GM10847 (cell line): ENCODE measurements around the gene BZW1.

Source experiments
- POLR2A ChIP-seq: IDR thresholded peaks from 2 replicates; pipeline ENCODE4 v1.6.1; 2011; ENCODE audit not compliant: insufficient read length; ENCODE audit errors: extremely low read depth

Gene BZW1

DNA sequence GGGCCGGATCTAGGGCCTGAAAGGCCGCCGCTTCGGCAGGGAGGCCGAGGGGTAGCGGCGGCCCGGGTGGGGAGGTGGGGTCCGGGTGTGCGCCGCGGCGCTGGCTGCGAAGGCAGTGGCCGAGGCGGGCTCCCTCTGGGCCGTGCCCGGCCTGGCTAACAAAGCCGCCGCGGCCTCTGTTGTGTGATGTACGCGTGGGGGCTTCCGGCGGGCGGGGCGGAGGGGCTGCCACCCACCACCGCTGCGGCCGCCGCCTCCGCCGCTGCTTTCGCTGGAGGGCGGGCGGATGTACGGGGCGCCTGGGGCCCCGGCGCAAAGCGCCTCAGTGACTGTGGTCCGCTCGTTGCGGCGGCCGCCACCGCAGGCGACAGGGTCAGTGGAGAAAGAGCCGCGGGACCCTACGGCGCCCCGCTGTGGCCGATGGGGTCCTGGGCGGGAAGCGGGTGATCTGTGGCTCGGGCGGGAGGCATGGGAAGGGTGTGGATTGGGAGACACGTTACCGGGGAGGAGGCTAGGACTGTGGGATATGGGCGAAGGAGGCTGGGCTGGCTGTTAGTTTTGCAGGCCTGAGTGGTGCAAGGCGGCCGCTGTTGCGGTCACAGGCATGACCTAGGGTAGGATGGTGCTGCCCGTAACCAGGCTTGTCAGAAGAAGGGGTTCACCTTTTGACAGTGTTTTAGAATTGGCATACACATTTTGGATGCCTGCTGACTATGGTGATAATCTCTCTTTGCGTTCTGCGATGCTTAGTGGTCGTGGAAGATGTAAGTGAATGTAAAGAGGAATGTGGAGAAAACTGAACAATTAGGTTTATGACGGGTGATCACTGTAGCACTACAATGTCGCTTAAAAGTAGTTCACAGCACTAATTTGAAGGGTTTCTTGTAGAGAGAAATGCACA lies 662 bp downstream of the BZW1 start:
- no peak for TF ChIP-seq POLR2A

- no peak for TF ChIP-seq POLR2A
These were observed 2.6 kb downstream of the BZW1 start for GRCh38 chr2:200814276-200814815.

DNA sequence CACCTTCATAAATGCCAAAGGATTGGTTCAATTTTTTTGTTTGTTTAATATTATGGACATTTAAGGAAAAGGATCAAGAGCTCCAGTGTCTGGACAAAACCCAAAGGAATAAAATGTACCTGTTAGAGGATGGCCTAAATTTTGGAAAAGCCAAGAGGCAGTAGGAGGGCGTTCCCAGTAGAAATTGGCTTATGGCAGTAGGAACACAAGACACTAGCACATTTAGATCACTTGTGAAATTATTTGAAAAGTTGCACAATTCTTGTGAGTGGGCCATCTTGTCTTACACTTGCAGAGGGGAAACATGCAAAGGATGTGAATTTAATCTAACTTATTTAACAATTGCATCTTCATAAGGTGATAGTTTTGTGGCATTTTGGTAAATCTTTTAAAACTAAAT lies 3.2 kb downstream of the BZW1 start:
- no peak for TF ChIP-seq POLR2A

- TF ChIP-seq POLR2A: no peak
These were observed 9.0 kb downstream of the BZW1 start for GRCh38 chr2:200820573-200821234.

GRCh38 chr2:200821686-200822245 lies 10.1 kb downstream of the BZW1 start:
- TF ChIP-seq POLR2A: no peak

DNA sequence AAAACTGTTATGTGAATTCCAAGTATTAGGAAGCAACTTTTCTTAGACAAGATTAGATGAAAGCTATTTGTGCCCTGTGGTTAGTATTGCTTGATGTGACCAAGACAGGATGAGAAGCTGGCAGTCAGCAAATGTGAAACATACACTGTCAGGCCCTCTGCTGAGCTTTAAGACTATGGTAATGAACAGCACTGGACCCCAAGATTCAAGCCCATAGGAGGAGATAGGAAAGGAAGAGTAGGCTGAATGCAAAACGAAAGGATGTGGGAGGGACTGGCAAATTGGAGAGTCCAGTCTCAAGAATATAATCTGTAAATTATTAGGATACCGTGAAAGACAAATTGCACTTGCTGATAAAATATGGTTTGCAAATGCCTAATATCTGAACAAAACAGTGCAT lies 16.4 kb downstream of the BZW1 start:
- no peak for TF ChIP-seq POLR2A

DNA sequence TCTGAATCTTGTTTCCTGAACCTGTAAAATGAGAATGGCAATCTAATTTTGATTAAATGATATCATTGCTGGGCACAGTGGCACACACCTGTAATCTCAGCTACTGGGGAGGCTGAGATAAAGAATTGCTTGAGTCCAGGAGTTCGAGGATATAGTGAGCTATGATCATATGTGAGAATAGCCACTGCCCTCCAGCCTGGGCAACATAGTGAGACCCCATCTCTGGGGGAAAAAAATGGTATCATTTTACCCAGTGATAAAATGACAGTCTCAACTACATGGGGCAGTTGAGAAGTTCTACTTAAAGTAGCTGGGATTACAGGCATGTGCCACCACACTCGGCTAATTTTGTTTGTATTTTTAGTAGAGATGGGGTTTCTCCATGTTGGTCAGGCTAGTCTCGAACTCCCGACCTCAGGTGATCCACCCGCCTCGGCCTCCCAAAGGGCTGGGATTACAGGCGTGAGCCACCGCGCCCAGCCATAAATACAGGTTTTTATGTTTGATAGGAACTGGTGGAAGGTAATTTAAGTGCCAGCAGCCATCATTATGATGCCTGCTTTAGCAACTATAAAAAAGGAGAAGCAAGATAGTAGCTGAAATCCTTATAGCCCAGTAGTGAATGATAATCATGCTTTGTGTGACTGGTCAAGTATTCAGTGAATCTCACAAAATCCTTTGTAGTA lies 17.0 kb downstream of the BZW1 start:
- TF ChIP-seq POLR2A: no peak

DNA sequence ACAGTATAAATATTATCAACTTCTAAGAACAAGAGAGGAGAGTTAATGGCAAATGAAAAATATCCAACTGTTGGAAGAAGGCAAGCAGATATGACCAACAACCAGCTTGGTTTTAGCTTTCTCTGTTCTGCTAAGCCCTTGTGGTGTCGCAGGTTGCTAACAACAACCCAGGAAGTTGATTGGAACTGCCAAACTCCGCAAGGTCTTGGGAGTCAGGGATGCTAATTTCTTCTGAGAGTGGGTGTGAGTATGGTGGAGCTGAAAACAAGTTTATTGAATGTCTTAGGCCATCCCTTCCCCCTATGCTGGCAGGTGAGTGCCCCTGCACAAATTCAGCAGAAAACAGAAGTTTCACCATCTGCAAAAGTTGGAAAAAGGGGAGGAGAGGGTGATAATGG lies 17.5 kb downstream of the BZW1 start:
- no peak for TF ChIP-seq POLR2A

GRCh38 chr2:200834701-200835100 lies 23.0 kb downstream of the BZW1 start:
- TF ChIP-seq POLR2A: no peak

DNA sequence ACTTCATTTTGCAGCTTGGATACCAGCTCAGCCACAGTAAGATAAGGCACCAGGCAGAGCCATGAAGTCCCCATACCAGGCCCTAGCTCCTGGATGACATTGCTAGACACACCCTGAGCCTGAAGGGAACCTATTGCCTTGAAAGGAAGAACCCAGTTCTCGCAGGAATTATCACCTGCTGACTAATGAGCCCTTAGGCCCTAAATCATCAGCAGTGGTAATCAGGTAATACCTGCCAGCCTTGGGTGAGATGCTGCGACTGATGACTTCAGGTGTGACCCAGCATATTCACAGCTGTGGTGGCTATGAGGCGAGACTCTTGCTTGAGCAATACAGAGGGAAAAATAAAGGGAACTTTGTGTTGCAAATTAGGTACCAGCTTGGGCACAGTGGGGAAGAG lies 27.8 kb downstream of the BZW1 start:
- TF ChIP-seq POLR2A: no peak

DNA sequence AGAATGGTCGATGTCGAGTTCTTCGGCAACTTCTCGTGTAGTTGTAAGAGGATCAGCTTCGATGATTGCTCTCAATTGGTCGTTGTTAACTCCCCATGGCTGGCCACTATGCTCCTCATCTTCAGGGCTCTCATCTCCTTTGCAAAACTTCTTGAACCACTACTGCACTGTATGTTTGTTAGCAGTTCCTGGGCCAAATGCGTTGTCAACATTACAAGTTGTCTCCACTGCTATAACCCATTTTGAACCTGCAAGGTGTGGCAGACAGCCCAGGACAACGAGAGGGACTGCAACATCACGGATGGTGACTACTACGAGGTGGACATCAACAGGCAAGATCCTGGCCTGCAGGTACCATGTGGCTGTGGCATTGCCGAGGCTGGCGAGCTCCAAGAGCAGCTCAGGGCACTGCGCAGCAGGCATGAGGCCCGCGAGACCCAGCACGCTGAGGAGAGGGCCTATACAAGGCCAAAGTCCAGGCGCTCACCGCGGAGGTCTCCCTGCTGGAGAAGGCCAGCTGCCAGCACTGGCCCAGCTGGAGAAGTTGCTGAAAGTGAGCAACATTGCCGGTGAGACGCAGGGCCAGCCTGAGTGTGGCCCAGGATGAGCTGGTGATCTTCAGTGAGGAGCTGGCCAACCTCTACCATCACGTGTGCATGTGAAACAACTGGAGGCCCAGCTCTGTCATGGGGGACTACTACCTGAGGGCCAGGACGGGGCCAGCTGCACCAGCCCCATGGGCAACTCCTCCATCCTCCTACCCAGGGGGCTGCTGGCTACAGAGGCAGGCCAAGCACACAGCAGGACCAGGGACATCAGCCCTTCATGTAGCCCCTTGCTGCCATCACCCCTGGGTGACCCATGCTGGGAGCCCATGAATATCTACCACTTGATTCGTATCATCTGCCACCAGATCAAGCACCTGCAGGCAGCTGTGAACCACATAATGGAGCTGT lies 32.6 kb downstream of the BZW1 start:
- no peak for TF ChIP-seq POLR2A

GRCh38 chr2:200845194-200845593 lies 33.5 kb downstream of the BZW1 start:
- TF ChIP-seq POLR2A: no peak

DNA sequence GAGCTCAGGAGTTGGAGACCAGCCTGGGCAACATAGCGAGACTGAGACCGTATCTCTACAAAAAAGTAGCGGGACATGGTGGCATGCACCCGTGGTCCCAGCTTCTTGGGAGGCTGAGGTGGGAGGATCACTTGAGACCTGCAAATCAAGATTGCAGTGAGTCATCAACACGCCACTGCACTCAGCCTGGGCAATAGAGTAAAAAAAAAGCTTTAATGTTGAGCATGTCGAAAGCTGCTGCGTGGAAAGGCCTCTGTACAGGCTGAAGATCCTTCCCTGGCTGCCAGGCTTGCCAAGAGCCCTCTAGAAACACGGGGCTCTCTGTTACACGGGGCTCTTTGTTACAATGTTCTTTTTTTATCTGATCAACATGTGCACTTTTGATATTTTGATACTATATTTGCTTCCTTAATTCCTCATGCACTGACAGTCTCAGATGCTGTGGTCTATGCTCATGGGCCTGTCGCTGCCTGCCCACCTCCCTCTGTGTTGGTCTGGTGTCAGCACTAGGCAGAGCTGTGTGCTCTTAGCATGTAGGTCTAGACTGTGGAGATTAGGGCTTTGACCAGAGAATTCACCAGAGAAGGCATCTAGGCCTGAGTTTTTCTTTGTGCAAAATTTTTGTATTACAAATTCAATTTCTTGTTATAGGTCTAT lies 34.1 kb downstream of the BZW1 start:
- no peak for TF ChIP-seq POLR2A

- no peak for TF ChIP-seq POLR2A
These were observed 35.6 kb downstream of the BZW1 start for GRCh38 chr2:200847269-200847668.
